GM19035 (cell line): ENCODE results near the gene OR2V2.
"Not testable (repeated sequence)": the region's sequence is repeated elsewhere in the genome, so short reads cannot be mapped to it uniquely, and the experiment has no call there.

Source experiments
- ATAC-seq: cut with Tn5 transposase; IDR thresholded peaks from one replicate; pipeline ENCODE4 v1.9.1; 2021; ENCODE audit not compliant: unreplicated experiment

The OR2V2 gene

GRCh38 chr5:181114844-181115778 is 32.3 kb upstream of the OR2V2 start:
- ATAC-seq = no peak

- no peak for ATAC-seq
Measured at GRCh38 chr5:181118369-181118768, 29.0 kb upstream of the OR2V2 start.

GRCh38 chr5:181119105-181119504 is 28.3 kb upstream of the OR2V2 start:
- ATAC-seq = no peak

DNA sequence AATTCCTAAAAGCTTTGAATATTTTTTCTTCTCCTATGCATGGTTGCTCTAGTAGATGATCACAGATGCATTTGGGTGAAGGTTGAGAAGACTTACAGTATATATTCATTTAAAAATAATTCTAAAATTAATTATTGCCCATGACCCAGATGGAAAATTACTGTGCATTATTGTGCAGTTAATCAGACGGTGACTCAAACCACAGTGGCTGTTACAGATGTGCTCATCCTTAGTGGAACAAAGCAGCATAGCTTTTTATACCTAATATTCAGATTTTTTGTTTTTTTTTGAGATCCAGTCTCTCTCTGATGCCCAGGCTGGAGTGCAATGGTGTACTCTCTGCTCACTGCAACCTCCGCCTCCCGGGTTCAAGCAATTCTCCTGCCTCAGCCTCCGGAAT is 27.1 kb upstream of the OR2V2 start:
- ATAC-seq = no peak

DNA sequence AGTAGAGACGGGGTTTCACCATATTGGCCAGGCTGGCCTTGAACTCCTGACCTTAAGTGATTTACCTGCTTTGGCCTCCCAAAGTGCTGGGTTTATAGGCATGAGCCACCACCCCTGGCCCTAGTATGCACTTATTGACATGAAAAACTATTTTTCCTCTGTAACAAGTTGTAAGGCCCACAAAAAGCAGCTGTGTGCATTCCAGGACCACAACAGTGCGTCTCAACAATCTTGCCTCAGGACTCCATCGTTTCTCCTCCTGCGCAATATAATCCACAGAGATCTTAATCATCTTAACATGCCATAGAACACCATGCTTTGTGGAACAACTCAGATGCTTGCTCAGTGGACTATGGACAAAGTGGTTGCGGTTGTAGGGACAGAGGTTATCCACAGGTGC is 26.6 kb upstream of the OR2V2 start:
- ATAC-seq = no peak

GRCh38 chr5:181121675-181122561 is 25.5 kb upstream of the OR2V2 start:
- no peak for ATAC-seq

GRCh38 chr5:181124526-181124925 is 22.9 kb upstream of the OR2V2 start:
- ATAC-seq = no peak

- ATAC-seq = no peak
Measured at GRCh38 chr5:181126841-181127240, 20.5 kb upstream of the OR2V2 start.

DNA sequence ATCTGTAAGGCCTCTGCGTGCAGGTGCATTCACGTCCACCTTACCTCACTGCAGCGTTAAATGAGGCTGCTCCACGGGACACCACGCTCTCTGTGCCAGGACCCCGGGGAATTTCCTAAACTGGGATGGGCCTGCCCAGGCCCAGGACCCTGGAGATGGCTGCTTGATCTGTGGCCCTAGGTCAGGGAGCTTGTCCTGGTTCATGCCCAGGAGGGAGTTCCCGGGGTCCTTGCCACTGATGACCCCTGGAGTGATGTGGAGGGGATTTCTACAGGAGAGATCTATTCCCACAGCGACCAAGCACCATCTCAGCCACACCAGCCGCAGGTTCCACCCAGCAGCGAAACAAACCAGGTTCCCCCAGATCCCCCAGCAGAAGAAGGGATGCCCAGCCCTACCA is 19.9 kb upstream of the OR2V2 start:
- no peak for ATAC-seq

DNA sequence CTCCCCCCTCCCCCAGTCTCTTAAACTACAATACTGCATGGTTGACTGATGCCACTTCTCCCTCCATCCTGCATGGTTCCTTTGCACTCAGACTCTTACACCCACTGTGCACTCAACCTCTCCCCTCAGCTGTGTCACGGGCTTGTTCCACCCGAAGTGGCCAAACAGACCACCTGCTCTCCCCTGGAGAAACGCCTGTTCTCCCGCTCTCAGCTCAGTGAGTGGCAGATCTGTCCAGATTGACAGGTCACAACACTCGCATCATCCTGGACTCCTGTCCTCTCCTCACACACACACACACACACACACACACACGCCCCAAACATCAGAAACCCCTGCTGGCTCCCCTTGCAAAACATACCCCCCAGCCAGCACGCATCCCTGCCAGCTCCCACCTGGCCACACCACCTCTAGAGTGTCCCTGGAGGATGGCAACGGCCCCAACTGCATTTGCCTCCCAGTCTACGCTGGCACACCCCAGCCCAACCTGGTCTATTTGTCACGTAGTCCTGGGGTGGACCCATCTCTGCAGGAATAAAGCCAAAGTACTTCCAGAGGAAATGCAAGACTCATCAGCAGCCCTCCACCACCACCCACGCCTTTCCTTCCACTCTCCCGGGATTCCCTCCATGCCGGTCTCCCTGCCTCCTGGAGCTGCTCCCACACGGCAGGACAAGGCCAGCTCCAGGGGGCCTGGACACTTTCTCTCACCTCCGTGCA is 19.3 kb upstream of the OR2V2 start:
- no peak for ATAC-seq

- no peak for ATAC-seq
Measured at GRCh38 chr5:181129601-181130000, 17.8 kb upstream of the OR2V2 start.

GRCh38 chr5:181130081-181130480 is 17.3 kb upstream of the OR2V2 start:
- ATAC-seq = not testable (repeated sequence)

GRCh38 chr5:181130832-181131496 is 16.4 kb upstream of the OR2V2 start, which contains the start of gene OR2V1:
Gene OR2V1, minus strand, starts transcription at chr5:181131169. Its CDS starts 5,865 bp downstream, at chr5:181125304.
- no peak for ATAC-seq

GRCh38 chr5:181131514-181131913 is 15.9 kb upstream of the OR2V2 start:
- ATAC-seq = no peak

DNA sequence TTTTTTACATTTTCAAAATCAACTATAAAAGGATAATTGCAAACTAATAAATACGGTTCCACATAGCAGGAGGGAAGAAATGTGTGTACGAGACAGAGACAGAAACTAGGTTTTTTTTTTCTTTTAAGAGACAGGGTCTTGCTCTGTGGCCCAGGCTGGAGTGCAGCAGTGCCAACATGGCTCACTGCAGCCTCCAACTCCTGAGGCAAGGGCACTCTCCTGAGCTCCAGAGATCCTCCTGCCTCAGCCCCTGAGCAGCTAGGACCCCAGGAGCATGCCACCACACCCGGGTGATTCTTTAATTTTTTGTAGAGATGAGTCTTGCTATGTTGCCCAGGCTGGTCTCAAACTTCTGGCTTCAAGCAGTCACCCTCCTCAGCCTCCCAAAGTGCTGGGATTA is 14.3 kb upstream of the OR2V2 start:
- no peak for ATAC-seq

GRCh38 chr5:181133610-181134231 is 13.7 kb upstream of the OR2V2 start:
- ATAC-seq = no peak

DNA sequence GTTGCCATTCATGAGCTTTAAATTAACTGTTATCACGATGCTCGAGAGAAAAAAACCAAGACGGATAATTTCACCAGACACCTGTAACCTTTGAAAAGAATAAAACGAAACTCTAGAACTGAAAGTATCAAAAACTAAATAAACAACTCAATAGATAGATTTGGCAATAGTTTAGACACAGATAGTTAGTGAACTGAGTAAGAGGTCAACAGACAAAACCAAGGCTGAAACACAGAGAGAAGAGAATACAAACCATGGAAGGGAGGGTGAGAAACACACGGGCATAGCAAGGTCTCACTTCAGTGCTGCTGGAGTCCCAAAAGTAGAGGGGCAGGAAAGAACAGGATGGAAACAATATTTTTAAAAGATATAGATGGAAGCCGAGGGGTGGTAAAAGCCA is 13.1 kb upstream of the OR2V2 start:
- no peak for ATAC-seq

GRCh38 chr5:181136361-181136955 is 10.9 kb upstream of the OR2V2 start:
- no peak for ATAC-seq

DNA sequence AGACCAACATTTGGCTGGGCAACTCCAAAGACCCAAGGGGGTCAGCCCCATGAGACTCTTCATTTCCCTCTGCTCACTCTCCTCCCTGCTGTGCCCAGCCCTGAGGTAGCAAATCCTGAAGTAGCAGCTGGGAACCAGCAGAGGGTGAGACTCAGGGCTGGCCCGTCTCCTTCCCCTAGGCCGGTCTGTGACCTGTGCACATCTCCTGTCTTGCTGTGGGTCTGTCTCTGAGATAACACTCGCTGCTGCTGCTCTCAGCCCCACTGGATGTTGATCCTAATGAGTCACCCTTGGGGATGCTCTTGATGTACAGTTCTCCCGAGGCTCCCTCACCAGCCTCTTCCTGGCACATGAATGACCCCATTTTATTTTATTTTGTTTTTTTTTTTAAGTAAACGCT is 9.1 kb upstream of the OR2V2 start:
- ATAC-seq = no peak

GRCh38 chr5:181140766-181141165 is 6.6 kb upstream of the OR2V2 start:
- no peak for ATAC-seq
